Fibroblast of pulmonary artery (primary cell): ENCODE data around the gene HK3.

Source experiments
- DNase-seq: peaks from one replicate; pipeline ENCODE4 v3.0.0-alpha.2; 2010; ENCODE audit warnings: low read depth
- H3K4me3 ChIP-seq: replicated peaks from 2 replicates; pipeline ENCODE4 v1.5.1; 2011; ENCODE audit warnings: low read depth, mild to moderate bottlenecking, control low read depth, low read length, moderate library complexity
- CTCF ChIP-seq: IDR thresholded peaks from 2 replicates; pipeline ENCODE4 v1.5.1; 2011; ENCODE audit warnings: mild to moderate bottlenecking, control low read depth, low read length, inconsistent platforms; ENCODE audit errors: missing control alignments

The HK3 gene

GRCh38 chr5:176868126-176868525 is 31.0 kb downstream of the HK3 start:
- TF ChIP-seq CTCF, result no peak
- H3K4me3 ChIP-seq, result no peak overlapping the region
- no peak for DNase-seq

- TF ChIP-seq CTCF, result no peak
- H3K4me3 ChIP-seq, result no peak overlapping the region
- no peak for DNase-seq
Measured at GRCh38 chr5:176866707-176867310, 32.3 kb downstream of the HK3 start.

- no peak overlapping the region for H3K4me3 ChIP-seq
- DNase-seq, result no peak
- TF ChIP-seq CTCF, result no peak
Measured at GRCh38 chr5:176865964-176866363, 33.2 kb downstream of the HK3 start.

- TF ChIP-seq CTCF, result no peak
- no peak overlapping the region for H3K4me3 ChIP-seq
- DNase-seq, result no peak
Measured at GRCh38 chr5:176864755-176865154, 34.4 kb downstream of the HK3 start.

- no peak for DNase-seq
- H3K4me3 ChIP-seq, result no peak overlapping the region
- no peak for TF ChIP-seq CTCF
Measured at GRCh38 chr5:176863765-176864098, 35.4 kb downstream of the HK3 start.

- no peak for DNase-seq
- H3K4me3 ChIP-seq, result no peak overlapping the region
- no peak for TF ChIP-seq CTCF
Measured at GRCh38 chr5:176863041-176863764, 35.9 kb downstream of the HK3 start.
